Glutamatergic neuron (in vitro differentiated cells): ENCODE data around the gene SSU72. TPM values are rescaled to one million over a fixed set of nuclear protein-coding genes. Genes with fewer than 3 reads are reported as not detected.
A peak's percentile ranks its signal among the peaks of the same experiment; 100 is the strongest.

Experiments
- DNase-seq: peaks from one replicate; pipeline ENCODE4 v3.0.0; 2022
- H3K27ac Mint-ChIP-seq: one replicate; pipeline ENCODE4 v1.8.0; 2020; ENCODE audit warnings: mild to moderate bottlenecking, mixed read lengths, inconsistent platforms; ENCODE audit not compliant: unreplicated experiment
- H3K27me3 Mint-ChIP-seq: one replicate; pipeline ENCODE4 v1.8.0; 2020; ENCODE audit warnings: mild to moderate bottlenecking, moderate library complexity, mixed read lengths, inconsistent platforms; ENCODE audit not compliant: unreplicated experiment
- H3K36me3 Mint-ChIP-seq: one replicate; pipeline ENCODE4 v1.8.0; 2020; ENCODE audit warnings: mild to moderate bottlenecking, mixed read lengths, inconsistent platforms; ENCODE audit not compliant: unreplicated experiment
- H3K4me1 Mint-ChIP-seq: one replicate; pipeline ENCODE4 v1.8.0; 2020; ENCODE audit warnings: mild to moderate bottlenecking, low read depth, mixed read lengths, inconsistent platforms; ENCODE audit not compliant: unreplicated experiment
- H3K4me3 Mint-ChIP-seq: one replicate; pipeline ENCODE4 v1.8.0; 2020; ENCODE audit warnings: mild to moderate bottlenecking, mixed read lengths, inconsistent platforms; ENCODE audit not compliant: unreplicated experiment
- H3K9me3 Mint-ChIP-seq: one replicate; pipeline ENCODE4 v1.8.0; 2020; ENCODE audit warnings: mild to moderate bottlenecking, moderate library complexity, mixed read lengths, inconsistent platforms; ENCODE audit not compliant: unreplicated experiment
- CTCF ChIP-seq: fragments of 200-600 bp; sonication (generic); IDR thresholded peaks from one replicate; pipeline ENCODE4 v1.5.0; 2021; ENCODE audit not compliant: partially characterized antibody, unreplicated experiment
- total RNA-seq: library from RNA; stranded (reverse); fragmentation: NEBNext Ultra II Directional; extraction: Animal tissue kit (Norgen Biotek cat#: 25700); gene quantifications from one replicate; pipeline ENCODE4 v1.2.1, GENCODE V29; 2021; ENCODE audit not compliant: unreplicated experiment

The SSU72 gene
- total RNA-seq, 1 donor from 2014 or later, result 123 TPM

- H3K27me3 Mint-ChIP-seq, result peaks cover 5% of the 10 kb centered on the region
- H3K9me3 Mint-ChIP-seq, result peaks cover 9% of the 10 kb centered on the region
- peak overlapping the region; percentile 59 for H3K27ac Mint-ChIP-seq
- no peak for DNase-seq
- peaks cover 28% of the 10 kb centered on the region for H3K4me1 Mint-ChIP-seq
- no peak overlapping the region for H3K4me3 Mint-ChIP-seq
- no peak for TF ChIP-seq CTCF
- H3K36me3 Mint-ChIP-seq, result no peaks in the 10 kb centered on the region
Measured at GRCh38 chr1:1553821-1554494, 20.7 kb downstream of the SSU72 start.

- H3K4me3 Mint-ChIP-seq, result peak overlapping the region; percentile 74
- no peak for DNase-seq
- H3K27me3 Mint-ChIP-seq, result peaks cover 5% of the 10 kb centered on the region
- H3K36me3 Mint-ChIP-seq, result no peaks in the 10 kb centered on the region
- peaks cover 24% of the 10 kb centered on the region for H3K4me1 Mint-ChIP-seq
- H3K27ac Mint-ChIP-seq, result peak overlapping the region; percentile 94
- no peak for TF ChIP-seq CTCF
- H3K9me3 Mint-ChIP-seq, result peaks cover 5% of the 10 kb centered on the region
Measured at GRCh38 chr1:1552263-1552639, 22.4 kb downstream of the SSU72 start.

GRCh38 chr1:1551524-1552262 lies 23.0 kb downstream of the SSU72 start:
- peaks cover 5% of the 10 kb centered on the region for H3K9me3 Mint-ChIP-seq
- H3K4me3 Mint-ChIP-seq, result peak overlapping the region; percentile 74
- peak overlapping the region; percentile 94 for H3K27ac Mint-ChIP-seq
- no peaks in the 10 kb centered on the region for H3K36me3 Mint-ChIP-seq
- peaks cover 24% of the 10 kb centered on the region for H3K4me1 Mint-ChIP-seq
- peaks cover 5% of the 10 kb centered on the region for H3K27me3 Mint-ChIP-seq
- no peak for DNase-seq
- no peak for TF ChIP-seq CTCF

GRCh38 chr1:1550591-1551432 lies 23.9 kb downstream of the SSU72 start:
- Mint-ChIP-seq H3K27ac (peak overlapping the region; percentile 94), H3K4me3 (peak overlapping the region; percentile 49)

More at GRCh38 chr1:1550591-1551432, 23.9 kb downstream of the SSU72 start:
- Mint-ChIP-seq H3K4me1 (peaks cover 24% of the 10 kb centered on the region), H3K36me3 (no peaks in the 10 kb centered on the region), H3K27me3 (peaks cover 5% of the 10 kb centered on the region), H3K9me3 (peaks cover 5% of the 10 kb centered on the region)
- peak; percentile 67 for TF ChIP-seq CTCF
- DNase-seq, result peak; percentile 62
